ENCODE data around the gene CRACDL.

CRACDL gene

GRCh38 chr2:98822301-98823164 is 113.5 kb downstream of the CRACDL start:
- FAIRE-seq: no peak

- no peak for FAIRE-seq
These were observed 114.3 kb downstream of the CRACDL start for GRCh38 chr2:98821629-98822135.

GRCh38 chr2:98819231-98819766 is 116.7 kb downstream of the CRACDL start:
- no peak for FAIRE-seq

- FAIRE-seq: no peak
These were observed 117.9 kb downstream of the CRACDL start for GRCh38 chr2:98818164-98818563.

GRCh38 chr2:98816281-98816680 is 119.7 kb downstream of the CRACDL start:
- no peak for FAIRE-seq

GRCh38 chr2:98815795-98816194 is 120.2 kb downstream of the CRACDL start:
- FAIRE-seq: no peak

GRCh38 chr2:98811766-98812165 is 124.3 kb downstream of the CRACDL start:
- no peak for FAIRE-seq

- FAIRE-seq: no peak
These were observed 125.5 kb downstream of the CRACDL start for GRCh38 chr2:98810588-98810928.

GRCh38 chr2:98809878-98810587 is 126.0 kb downstream of the CRACDL start:
- no peak for FAIRE-seq

- no peak for FAIRE-seq
These were observed 126.9 kb downstream of the CRACDL start for GRCh38 chr2:98809116-98809515.

GRCh38 chr2:98808546-98808945 is 127.5 kb downstream of the CRACDL start:
- FAIRE-seq: no peak

- no peak for FAIRE-seq
These were observed 128.1 kb downstream of the CRACDL start for GRCh38 chr2:98807929-98808328.

GRCh38 chr2:98807221-98807620 is 128.8 kb downstream of the CRACDL start:
- FAIRE-seq: no peak

- FAIRE-seq: no peak
These were observed 129.8 kb downstream of the CRACDL start for GRCh38 chr2:98806236-98806697.

- FAIRE-seq: no peak
These were observed 130.4 kb downstream of the CRACDL start for GRCh38 chr2:98805412-98806171.

GRCh38 chr2:98804736-98805135 is 131.3 kb downstream of the CRACDL start:
- no peak for FAIRE-seq

- FAIRE-seq: no peak
These were observed 131.8 kb downstream of the CRACDL start for GRCh38 chr2:98804265-98804650.

GRCh38 chr2:98803405-98804264 is 132.4 kb downstream of the CRACDL start:
- no peak for FAIRE-seq

GRCh38 chr2:98802344-98802743 is 133.7 kb downstream of the CRACDL start:
- no peak for FAIRE-seq

- no peak for FAIRE-seq
These were observed 134.1 kb downstream of the CRACDL start for GRCh38 chr2:98801921-98802321.

GRCh38 chr2:98801286-98801685 is 134.7 kb downstream of the CRACDL start:
- FAIRE-seq: no peak

Data from A204.1 (cell line).